ENCODE results near the gene NR4A3. TPM values are rescaled to one million over a fixed set of nuclear protein-coding genes. Genes with fewer than 3 reads are reported as not detected.
"Not testable (repeated sequence)": the region's sequence is repeated elsewhere in the genome, so short reads cannot be mapped to it uniquely, and the experiment has no call there.

The NR4A3 gene
- total and polyA plus RNA-seq, 2 donors (not counting 1 experiment from before 2014, with no cell fraction given): 8.2 to 9.1 TPM

DNA sequence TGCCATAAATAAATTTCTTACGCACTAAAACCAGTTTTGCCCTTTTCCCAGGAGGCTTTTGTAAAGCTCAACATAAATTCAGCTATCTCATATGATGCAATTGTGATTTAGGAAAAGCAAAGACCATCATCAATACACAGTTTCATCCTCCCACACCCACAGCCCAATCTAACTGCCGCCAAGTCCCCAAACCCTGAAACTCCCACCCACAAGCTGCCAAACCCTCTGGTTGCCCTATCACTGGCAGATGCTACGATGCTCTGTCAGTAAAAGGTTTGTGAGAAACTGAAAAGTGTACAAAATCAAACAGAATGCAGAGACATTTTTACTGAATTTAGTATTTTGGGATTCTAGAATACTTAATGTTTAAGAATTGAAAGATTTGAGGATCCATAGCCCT, 42.8 kb upstream of the NR4A3 start:
- Histone ChIP-seq H3K4me3 (replicated peaks in 1 of 4; ENCODE audit: control extremely low read depth in 1 of 4, insufficient read depth in 1 of 4, low read depth in 3 of 4, low read length in 4 of 4) (no peak overlapping the region), H3K79me2 (ENCODE audit: control insufficient read depth, insufficient read depth, low read length) (no peaks in the 10 kb centered on the region), H3K27me3 (ENCODE audit: control insufficient read depth, insufficient read depth, low read length) (no peaks in the 10 kb centered on the region), H3K27ac (ENCODE audit: insufficient read depth, low read length) (no peak overlapping the region), H3K9ac (ENCODE audit: insufficient read depth, low read length) (no peak overlapping the region), H3K9me3 (ENCODE audit: control insufficient read depth, insufficient read depth, low read depth, low read length) (no peaks in the 10 kb centered on the region), H3K36me3 (ENCODE audit: control insufficient read depth, insufficient read depth, low read length) (no peaks in the 10 kb centered on the region), H3K4me1 (ENCODE audit: control insufficient read depth, extremely low read depth, insufficient read depth, low read length) (peaks cover 2% of the 10 kb centered on the region), H2AFZ (ENCODE audit: low read length) (no peak overlapping the region), H4K20me1 (ENCODE audit: control insufficient read depth, extremely low read depth, insufficient read depth, low read length) (no peaks in the 10 kb centered on the region), H3K4me2 (ENCODE audit: extremely low read depth, insufficient read depth, low read length) (no peak overlapping the region)
- TF ChIP-seq EZH2 (IDR thresholded peaks at IDR 0.05; ENCODE audit: low read length, missing control alignments): no peak
- TF ChIP-seq, protein P1, sequence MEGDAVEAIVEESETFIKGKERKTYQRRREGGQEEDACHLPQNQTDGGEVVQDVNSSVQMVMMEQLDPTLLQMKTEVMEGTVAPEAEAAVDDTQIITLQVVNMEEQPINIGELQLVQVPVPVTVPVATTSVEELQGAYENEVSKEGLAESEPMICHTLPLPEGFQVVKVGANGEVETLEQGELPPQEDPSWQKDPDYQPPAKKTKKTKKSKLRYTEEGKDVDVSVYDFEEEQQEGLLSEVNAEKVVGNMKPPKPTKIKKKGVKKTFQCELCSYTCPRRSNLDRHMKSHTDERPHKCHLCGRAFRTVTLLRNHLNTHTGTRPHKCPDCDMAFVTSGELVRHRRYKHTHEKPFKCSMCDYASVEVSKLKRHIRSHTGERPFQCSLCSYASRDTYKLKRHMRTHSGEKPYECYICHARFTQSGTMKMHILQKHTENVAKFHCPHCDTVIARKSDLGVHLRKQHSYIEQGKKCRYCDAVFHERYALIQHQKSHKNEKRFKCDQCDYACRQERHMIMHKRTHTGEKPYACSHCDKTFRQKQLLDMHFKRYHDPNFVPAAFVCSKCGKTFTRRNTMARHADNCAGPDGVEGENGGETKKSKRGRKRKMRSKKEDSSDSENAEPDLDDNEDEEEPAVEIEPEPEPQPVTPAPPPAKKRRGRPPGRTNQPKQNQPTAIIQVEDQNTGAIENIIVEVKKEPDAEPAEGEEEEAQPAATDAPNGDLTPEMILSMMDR (conservative IDR thresholded peaks at IDR 0.05 in 1 of 2, IDR thresholded peaks at IDR 0.05 in 1 of 2; ENCODE audit: low read depth in 1 of 2, low read length in 2 of 2): no peak
- DNase-seq (ENCODE audit: low read depth in 2 of 2): no peak

DNA sequence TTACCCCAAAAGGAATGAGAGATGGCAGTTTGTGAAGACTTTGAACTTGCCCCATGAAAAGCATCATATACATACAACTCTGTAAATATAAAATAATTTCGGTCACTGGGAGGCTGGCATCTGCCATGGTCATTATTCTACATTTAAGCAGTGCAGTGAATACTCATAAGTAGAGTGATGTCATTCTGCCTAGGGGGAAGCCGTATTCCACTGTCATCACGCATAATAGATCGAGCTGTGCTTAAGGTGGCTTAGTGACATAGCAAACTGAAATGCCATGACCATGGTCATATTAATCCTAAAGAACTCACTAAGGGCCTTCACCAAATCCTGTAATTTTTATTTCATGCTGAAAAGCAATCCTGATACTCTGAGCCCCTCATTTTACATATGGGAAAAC, 42.4 kb upstream of the NR4A3 start:
- H3K27ac ChIP-seq (ENCODE audit: insufficient read depth, low read length): no peak overlapping the region
- H3K4me1 ChIP-seq (ENCODE audit: control insufficient read depth, extremely low read depth, insufficient read depth, low read length): peaks cover 2% of the 10 kb centered on the region
- no peaks in the 10 kb centered on the region for H3K36me3 ChIP-seq (ENCODE audit: control insufficient read depth, insufficient read depth, low read length)
- H3K4me2 ChIP-seq (ENCODE audit: extremely low read depth, insufficient read depth, low read length): no peak overlapping the region
- H3K9me3 ChIP-seq (ENCODE audit: control insufficient read depth, insufficient read depth, low read depth, low read length): no peaks in the 10 kb centered on the region
- no peak overlapping the region for H2AFZ ChIP-seq (ENCODE audit: low read length)
- no peak for DNase-seq (ENCODE audit: low read depth in 2 of 2)
- no peaks in the 10 kb centered on the region for H3K79me2 ChIP-seq (ENCODE audit: control insufficient read depth, insufficient read depth, low read length)
- H3K9ac ChIP-seq (ENCODE audit: insufficient read depth, low read length): no peak overlapping the region
- no peak overlapping the region for H3K4me3 ChIP-seq (replicated peaks in 1 of 4; ENCODE audit: control extremely low read depth in 1 of 4, insufficient read depth in 1 of 4, low read depth in 3 of 4, low read length in 4 of 4)
- TF ChIP-seq, protein P1 (conservative IDR thresholded peaks at IDR 0.05 in 1 of 2, IDR thresholded peaks at IDR 0.05 in 1 of 2; ENCODE audit: low read depth in 1 of 2, low read length in 2 of 2): no peak
- no peak for TF ChIP-seq EZH2 (IDR thresholded peaks at IDR 0.05; ENCODE audit: low read length, missing control alignments)
- H4K20me1 ChIP-seq (ENCODE audit: control insufficient read depth, extremely low read depth, insufficient read depth, low read length): no peaks in the 10 kb centered on the region
- no peaks in the 10 kb centered on the region for H3K27me3 ChIP-seq (ENCODE audit: control insufficient read depth, insufficient read depth, low read length)

DNA sequence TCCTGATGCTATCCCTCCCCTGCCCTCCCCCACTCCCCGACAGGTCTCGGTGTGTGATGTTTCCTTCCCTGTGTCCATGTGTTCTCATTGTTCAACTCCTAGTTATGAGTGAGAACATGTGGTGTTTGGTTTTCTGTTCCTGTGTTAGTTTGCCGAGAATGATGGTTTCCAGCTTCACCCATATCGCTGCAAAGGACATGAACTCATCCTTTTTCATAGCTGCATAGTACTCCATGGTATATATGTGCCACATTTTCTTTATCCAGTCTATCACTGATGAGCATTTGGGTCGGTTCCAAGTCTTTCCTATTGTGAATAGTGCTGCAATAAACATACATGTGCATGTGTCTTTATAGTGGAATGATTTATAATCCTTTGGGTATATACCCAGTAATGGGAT, 39.3 kb upstream of the NR4A3 start:
- not testable (repeated sequence) for H3K27ac ChIP-seq (ENCODE audit: insufficient read depth, low read length); H3K4me3 ChIP-seq (replicated peaks in 1 of 4; ENCODE audit: control extremely low read depth in 1 of 4, insufficient read depth in 1 of 4, low read depth in 3 of 4, low read length in 4 of 4); H3K27me3 ChIP-seq (ENCODE audit: control insufficient read depth, insufficient read depth, low read length); H3K79me2 ChIP-seq (ENCODE audit: control insufficient read depth, insufficient read depth, low read length); DNase-seq (ENCODE audit: low read depth in 2 of 2); H4K20me1 ChIP-seq (ENCODE audit: control insufficient read depth, extremely low read depth, insufficient read depth, low read length); H2AFZ ChIP-seq (ENCODE audit: low read length); H3K36me3 ChIP-seq (ENCODE audit: control insufficient read depth, insufficient read depth, low read length); H3K4me2 ChIP-seq (ENCODE audit: extremely low read depth, insufficient read depth, low read length); H3K4me1 ChIP-seq (ENCODE audit: control insufficient read depth, extremely low read depth, insufficient read depth, low read length); H3K9me3 ChIP-seq (ENCODE audit: control insufficient read depth, insufficient read depth, low read depth, low read length); H3K9ac ChIP-seq (ENCODE audit: insufficient read depth, low read length)

Data from fibroblast of lung (primary cell).